ENCODE data around the gene GJA3. TPM values are rescaled to one million over a fixed set of nuclear protein-coding genes. Genes with fewer than 3 reads are reported as not detected.

GJA3 gene
- total and polyA plus RNA-seq, 12 donors = 4.0 to 30.1 (median 18.3) TPM

DNA sequence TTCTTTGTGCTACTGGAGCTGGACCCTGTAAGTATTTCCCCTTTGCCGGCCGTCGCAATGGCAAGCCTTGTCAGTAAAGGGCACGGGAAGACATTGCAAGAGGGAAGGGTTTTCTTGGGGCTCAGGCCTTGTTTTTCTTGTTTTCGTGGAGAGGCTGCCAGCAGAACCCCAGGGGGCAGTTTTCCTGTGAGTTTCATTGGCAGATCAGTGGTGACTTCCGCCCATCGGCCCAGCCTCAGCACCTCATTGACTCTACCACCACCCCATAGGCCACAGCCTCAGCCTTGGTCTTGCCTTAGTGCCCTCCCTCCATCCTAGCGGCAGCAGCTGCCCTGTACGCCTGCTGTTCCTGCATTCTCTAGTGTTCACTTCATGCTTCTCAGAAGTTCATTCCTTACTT is 61.5 kb downstream of the GJA3 start:
- H3K27me3 ChIP-seq = peaks cover 0 to 37% (median 29%) of the 10 kb centered on the region in 7 donors
- H3K4me1 ChIP-seq = peaks cover 0 to 6% (median 0%) of the 10 kb centered on the region in 9 donors
- DNase-seq (no peak), ATAC-seq (no peak)
- H3K9me3 ChIP-seq = no peaks in the 10 kb centered on the region
- no peak for TF ChIP-seq CTCF (IDR thresholded peaks at IDR 0.05)
- intact Hi-C loops (cut with DNase I) = loop anchor here in 3 of 10 donors (10.0 kb wide), 1 partner anchor 65 kb away; the partner anchor contains the start of gene GJA3 (in 3 of the 3)
- H3K27ac ChIP-seq = no peak overlapping the region
- H3K4me3 ChIP-seq = no peak overlapping the region
- no peaks in the 10 kb centered on the region for H3K36me3 ChIP-seq
- WGBS, 2 donors = 53 to 57% methylated on average over 9 of the region's 9 CpGs

GRCh38 chr13:20093951-20094350 is 66.9 kb downstream of the GJA3 start:
- ATAC-seq (no peak), DNase-seq (no peak)
- H3K9me3 ChIP-seq = no peaks in the 10 kb centered on the region
- peaks cover 0 to 9% (median 2%) of the 10 kb centered on the region in 7 donors for H3K27me3 ChIP-seq
- whole genome bisulfite sequencing, 2 donors = 81 to 82% methylated on average over 6 of the region's 6 CpGs
- no peaks in the 10 kb centered on the region for H3K36me3 ChIP-seq
- intact Hi-C loops (cut with DNase I) = loop anchor here in 4 of 10 donors (5.0 to 10.0 kb wide), 2 partner anchors 68 to 71 kb away; partner anchors contain the start of gene GJA3 (in 4 of the 4)
- peaks cover 0 to 11% (median 0%) of the 10 kb centered on the region in 9 donors for H3K4me1 ChIP-seq
- H3K27ac ChIP-seq = no peak overlapping the region
- H3K4me3 ChIP-seq = no peak overlapping the region
- TF ChIP-seq CTCF (IDR thresholded peaks at IDR 0.05) = no peak

DNA sequence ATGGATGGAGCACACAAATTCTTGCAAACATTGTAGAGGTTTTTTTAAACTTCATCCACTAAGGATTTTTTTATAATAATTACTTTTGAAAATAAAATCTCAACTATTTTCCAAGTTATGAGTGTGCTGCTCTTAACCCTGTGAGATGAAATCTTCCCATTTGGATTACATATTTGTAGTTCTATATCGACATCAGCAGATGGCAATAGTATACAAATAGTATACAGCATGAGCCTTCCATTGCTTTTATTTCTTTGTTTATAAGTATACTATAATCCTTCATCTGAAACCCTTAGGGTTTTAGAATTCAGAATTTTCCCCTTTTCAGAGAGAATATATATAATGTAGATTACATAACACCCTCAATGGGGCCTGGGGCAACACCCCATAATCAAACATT is 70.5 kb downstream of the GJA3 start:
- peak in 2 of 8 donors; percentile 52 to 53 for ATAC-seq
- Histone ChIP-seq H3K27ac (no peak overlapping the region), H3K27me3 (no peaks in the 10 kb centered on the region), H3K4me3 (no peak overlapping the region), H3K36me3 (peaks cover 0 to 28% (median 2%) of the 10 kb centered on the region in 9 donors), H3K4me1 (peaks cover 0 to 14% (median 0%) of the 10 kb centered on the region in 9 donors), H3K9me3 (no peaks in the 10 kb centered on the region)
- TF ChIP-seq CTCF (IDR thresholded peaks at IDR 0.05) = peak in 4 of 9 donors; percentile 29 to 48 (median 38)
- no peak for DNase-seq
- intact Hi-C loops (cut with DNase I) = loop anchor here in 7 of 10 donors (2.0 to 10.0 kb wide), 3 partner anchors 72 to 74 kb away; partner anchors contain the start of gene GJA3 (in 4 of the 7)
- WGBS, 2 donors = 46 to 63% methylated on average over 1 of the region's 1 CpG

Other genes starting within 250 kb of the GJA3 start
- 10 to 100 TPM; 37.0 to 68.5 (median 51.5) TPM for gene ZMYM2, start 202.3 kb downstream of the GJA3 start, total RNA-seq
- gene ZMYM2, start 202.3 kb downstream of the GJA3 start, polyA plus RNA-seq = 10 to 100 TPM in 1 of 2 donors, 1 to 10 TPM in 1; 9.2 to 22.5 TPM
- gene GJB2, start 31.9 kb upstream of the GJA3 start, total RNA-seq = under 1 TPM in 9 of 10 donors, not detected in 1; 0.09 to 0.44 (median 0.21) TPM
- gene GJB2, start 31.9 kb upstream of the GJA3 start, polyA plus RNA-seq = under 1 TPM; 0.29 to 0.90 TPM
- gene GJB6, start 71.3 kb upstream of the GJA3 start, total RNA-seq = under 1 TPM in 1 of 10 donors, not detected in 9; 0.61 TPM
- gene GJB6, start 71.3 kb upstream of the GJA3 start, polyA plus RNA-seq = under 1 TPM in 1 of 2 donors, not detected in 1; 0.06 TPM